ENCODE results near the gene SLC49A3.

GRCh38 chr4:653831-654502, 35.0 kb downstream of the SLC49A3 start:
- no peak for TF ChIP-seq CTCF (IDR thresholded peaks at IDR 0.05)
- no peak for TF ChIP-seq POLR2A (IDR thresholded peaks at IDR 0.05)
- TF ChIP-seq POLR2AphosphoS5 (IDR thresholded peaks at IDR 0.05): no peak
